CD1c-positive myeloid dendritic cell (primary cell): ENCODE results near the gene FOLR1.

ENCODE experiments used
- DNase-seq: peaks from one replicate; pipeline ENCODE4 v3.0.0-alpha.2; 2016; ENCODE audit errors: extremely low spot score

The FOLR1 gene

GRCh38 chr11:72235351-72236057, 43.6 kb downstream of the FOLR1 start:
- no peak for DNase-seq

GRCh38 chr11:72236083-72236697, 44.2 kb downstream of the FOLR1 start:
- DNase-seq: no peak

GRCh38 chr11:72236774-72237111, 44.8 kb downstream of the FOLR1 start:
- no peak for DNase-seq

- DNase-seq: no peak
These were observed 45.4 kb downstream of the FOLR1 start for GRCh38 chr11:72237112-72237931.

- DNase-seq: peak; percentile 59
These were observed 46.1 kb downstream of the FOLR1 start for GRCh38 chr11:72238040-72238450.

- DNase-seq: no peak
These were observed 46.8 kb downstream of the FOLR1 start for GRCh38 chr11:72238492-72239312.

GRCh38 chr11:72239313-72239848, 47.4 kb downstream of the FOLR1 start:
- no peak for DNase-seq

GRCh38 chr11:72239849-72240460, 48.0 kb downstream of the FOLR1 start:
- peak; percentile 74 for DNase-seq

- DNase-seq: no peak
These were observed 48.7 kb downstream of the FOLR1 start for GRCh38 chr11:72240461-72241290.

- no peak for DNase-seq
These were observed 49.4 kb downstream of the FOLR1 start for GRCh38 chr11:72241291-72241781.

GRCh38 chr11:72242141-72242540, 50.2 kb downstream of the FOLR1 start:
- DNase-seq: no peak

- no peak for DNase-seq
These were observed 51.5 kb downstream of the FOLR1 start for GRCh38 chr11:72243173-72244059.

- no peak for DNase-seq
These were observed 52.1 kb downstream of the FOLR1 start, which contains the start of gene PHOX2A for GRCh38 chr11:72244060-72244360. TSS of gene PHOX2A (minus strand) at chr11:72244176. CDS start at chr11:72244004, 172 bp downstream.

GRCh38 chr11:72244361-72245262, 52.7 kb downstream of the FOLR1 start:
- no peak for DNase-seq

GRCh38 chr11:72245263-72245816, 53.4 kb downstream of the FOLR1 start:
- DNase-seq: no peak
